HG03457 (cell line): ENCODE measurements around the gene NAT14.
"Not testable (repeated sequence)": the region's sequence is repeated elsewhere in the genome, so short reads cannot be mapped to it uniquely, and the experiment has no call there.

Source experiments
- ATAC-seq: cut with Tn5 transposase; IDR thresholded peaks from one replicate; pipeline ENCODE4 v1.9.1; 2021; ENCODE audit warnings: moderate number of reproducible peaks; ENCODE audit not compliant: unreplicated experiment

NAT14 gene, protein sequence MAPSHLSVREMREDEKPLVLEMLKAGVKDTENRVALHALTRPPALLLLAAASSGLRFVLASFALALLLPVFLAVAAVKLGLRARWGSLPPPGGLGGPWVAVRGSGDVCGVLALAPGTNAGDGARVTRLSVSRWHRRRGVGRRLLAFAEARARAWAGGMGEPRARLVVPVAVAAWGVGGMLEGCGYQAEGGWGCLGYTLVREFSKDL

DNA sequence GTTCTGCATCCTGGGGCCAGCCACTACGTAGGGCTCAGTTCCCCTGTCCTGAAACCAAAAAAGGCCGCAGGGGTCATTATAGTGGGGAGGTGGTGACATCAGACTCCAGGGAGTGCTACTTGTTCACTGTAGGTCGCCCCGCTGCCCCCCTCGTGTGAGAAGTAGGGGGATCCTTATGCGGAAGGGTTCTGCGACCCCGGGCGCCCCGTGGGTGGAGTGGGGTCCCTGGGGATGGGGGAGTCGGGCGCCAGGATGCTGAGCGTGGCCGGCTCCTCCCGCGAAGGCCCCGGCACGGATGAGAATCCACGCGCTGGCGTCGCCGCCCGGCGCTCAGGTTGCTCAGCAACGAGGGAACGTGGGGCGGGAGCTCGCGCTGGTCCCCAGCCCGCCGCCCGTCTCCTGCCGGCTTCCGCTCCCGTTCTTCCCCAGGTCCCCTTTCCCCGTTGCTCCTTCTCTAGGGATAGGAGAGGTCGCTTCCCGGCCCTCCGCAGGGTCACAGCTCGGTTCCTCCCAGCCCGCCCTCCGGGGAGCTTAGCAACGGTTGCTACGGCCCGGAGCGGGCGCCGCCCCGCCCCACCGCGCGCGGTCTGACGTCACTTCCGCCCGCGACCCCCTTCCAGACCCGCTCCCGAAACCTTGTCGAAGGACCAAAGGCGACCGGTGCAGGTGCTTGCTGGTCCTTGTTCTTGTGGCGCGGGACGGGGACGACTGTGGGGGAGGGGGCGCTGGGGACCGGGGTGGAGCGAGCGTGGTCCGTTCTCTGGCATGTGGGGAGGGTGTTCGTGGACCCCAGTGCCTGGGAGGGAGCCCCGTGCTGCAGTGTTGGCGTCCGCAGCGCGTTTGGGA lies at the start of gene NAT14:
Gene NAT14 (plus strand): TSS at position 596 of the 846 bp plus-strand sequence. CDS start 521 bp downstream, outside the sequence.
- ATAC-seq = no peak

DNA sequence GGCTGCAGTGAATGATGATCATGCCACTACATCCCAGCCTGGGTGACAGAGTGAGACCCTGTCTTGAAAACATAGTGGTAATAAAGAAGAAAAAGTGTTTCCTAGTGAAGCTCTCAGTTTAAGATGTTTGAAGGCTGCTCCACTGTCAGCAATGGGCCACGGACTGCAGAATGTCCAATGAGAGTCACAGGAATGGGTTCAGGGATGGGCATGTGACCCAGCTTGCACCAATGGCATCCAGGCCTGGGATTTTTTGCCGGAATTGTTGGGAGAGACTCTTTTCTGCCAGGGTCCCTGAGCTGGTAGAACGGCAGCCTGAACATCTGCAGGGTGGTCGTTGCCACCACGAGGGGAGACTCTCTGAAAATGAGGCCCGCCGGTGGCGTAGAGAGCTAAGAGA lies 48.1 kb upstream of the NAT14 start:
- ATAC-seq = no peak

DNA sequence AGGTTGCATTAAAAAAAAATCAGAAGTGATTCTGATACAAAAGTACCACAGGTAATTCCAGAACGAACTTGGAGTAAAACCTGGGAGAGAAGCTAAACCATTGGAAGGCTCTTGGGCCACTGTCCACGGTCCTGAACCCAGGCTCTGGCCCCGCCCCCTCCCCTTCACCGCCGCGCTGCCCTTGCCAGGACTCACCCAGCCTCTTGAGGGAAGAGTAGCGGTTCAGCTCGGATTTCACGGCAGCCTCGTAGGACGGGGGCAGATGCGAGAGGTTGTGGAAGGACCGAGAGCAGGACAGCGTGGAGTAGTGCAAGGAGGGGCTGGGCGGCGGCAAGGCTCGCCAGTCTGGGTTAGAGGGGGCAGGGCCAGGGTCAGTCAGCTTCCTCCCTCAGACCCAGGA lies 47.6 kb upstream of the NAT14 start:
- ATAC-seq = no peak

DNA sequence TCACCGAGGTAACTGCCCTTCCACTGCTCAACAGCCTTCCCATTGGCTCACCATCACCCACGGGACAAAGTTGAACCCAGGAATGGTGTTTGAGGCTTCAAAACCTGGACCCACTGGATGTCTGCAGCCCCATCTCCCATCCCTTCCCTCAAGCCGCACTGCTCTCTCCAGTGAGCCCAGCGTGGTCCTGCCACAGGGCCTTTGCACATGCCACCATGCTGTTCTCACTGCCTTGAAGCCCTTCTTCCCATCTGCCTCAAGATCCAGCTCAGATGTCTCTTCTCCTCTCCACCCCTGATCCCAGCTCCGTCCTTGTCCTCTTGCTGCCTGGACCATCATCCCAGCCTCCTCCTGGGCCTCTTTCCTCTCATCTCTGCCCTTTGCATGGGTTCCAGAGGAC lies 45.9 kb upstream of the NAT14 start:
- no peak for ATAC-seq

DNA sequence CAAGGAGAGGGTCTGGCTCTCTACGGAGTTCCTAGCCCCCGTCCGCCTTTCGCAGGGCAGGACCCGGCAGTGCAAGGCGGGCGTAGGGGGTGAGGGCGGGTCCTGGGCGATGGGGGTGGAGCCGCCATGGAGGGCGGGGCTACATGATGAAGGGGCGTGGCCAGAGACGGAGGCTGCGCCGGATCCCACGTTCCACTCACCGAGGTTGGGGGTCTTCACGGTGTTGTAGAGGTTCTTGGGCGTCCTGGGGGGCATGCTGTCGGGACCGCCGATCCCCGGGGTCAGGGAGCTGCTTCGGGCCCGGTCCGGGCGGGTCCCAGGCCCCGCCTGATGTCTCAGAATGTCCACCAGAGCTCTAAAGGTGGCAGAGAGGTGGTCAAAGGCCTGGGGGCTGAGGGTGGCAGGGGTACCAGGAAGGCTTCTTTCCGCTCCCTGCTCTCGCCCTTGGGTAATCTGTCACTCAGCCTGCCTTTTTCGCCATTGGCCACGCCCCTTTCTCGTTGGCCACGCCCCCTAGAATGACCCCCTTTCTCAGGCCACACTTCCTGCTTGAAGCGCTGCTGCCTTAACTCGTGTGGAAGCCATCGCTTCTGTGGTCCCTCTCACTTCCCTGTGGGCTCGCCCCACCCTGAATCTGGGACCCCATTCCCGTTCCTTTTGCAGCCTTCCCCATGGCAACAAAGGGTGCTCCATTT lies 44.4 kb upstream of the NAT14 start:
- ATAC-seq = no peak

DNA sequence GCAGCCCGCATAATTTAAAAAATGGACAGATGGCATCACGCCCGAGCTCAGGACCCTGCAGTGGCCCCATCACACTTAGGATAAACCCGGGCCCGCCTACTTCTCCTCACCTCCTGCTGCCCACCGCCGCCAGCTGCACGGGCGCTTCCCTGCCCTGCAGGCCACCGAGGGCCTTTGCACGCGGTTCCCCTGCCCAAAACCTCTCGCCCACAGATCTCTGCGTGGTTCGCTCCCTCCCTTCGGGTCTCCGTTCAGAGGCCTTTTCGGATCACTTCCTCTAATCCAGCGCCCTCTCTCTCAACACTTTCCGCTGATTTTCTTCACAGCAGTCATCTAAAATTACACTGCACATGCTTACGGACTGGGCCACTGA lies 43.7 kb upstream of the NAT14 start:
- ATAC-seq = no peak

DNA sequence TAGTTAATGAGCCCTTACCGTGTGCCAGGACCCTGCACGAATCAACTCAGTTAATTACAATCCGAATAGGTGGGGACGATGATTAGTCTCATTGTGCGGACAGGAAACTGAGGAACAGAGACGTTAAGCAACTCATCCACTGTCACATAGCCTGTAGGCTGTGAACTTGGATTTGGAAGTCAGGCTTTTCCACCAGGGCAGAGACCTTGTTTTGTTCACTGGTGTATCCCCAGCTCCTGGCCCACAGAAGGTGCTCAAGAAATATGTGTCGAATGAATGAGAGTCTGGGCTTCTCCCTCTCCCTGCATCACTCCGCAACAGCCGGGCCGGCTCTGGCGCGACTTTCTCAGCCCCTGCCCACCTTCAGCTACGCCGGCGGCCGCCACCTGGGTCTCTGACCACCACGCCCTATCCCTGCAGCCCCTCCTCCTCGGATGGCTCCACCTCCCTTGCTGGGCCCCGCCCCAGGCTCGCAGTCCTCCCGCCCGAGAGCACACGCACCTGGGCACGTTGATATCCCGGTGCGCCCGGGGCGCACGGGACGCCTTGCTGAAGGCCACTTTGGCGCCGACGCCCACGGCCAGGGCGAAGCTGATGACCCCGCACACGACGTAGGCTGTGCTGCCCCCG lies 43.2 kb upstream of the NAT14 start:
- ATAC-seq = no peak

DNA sequence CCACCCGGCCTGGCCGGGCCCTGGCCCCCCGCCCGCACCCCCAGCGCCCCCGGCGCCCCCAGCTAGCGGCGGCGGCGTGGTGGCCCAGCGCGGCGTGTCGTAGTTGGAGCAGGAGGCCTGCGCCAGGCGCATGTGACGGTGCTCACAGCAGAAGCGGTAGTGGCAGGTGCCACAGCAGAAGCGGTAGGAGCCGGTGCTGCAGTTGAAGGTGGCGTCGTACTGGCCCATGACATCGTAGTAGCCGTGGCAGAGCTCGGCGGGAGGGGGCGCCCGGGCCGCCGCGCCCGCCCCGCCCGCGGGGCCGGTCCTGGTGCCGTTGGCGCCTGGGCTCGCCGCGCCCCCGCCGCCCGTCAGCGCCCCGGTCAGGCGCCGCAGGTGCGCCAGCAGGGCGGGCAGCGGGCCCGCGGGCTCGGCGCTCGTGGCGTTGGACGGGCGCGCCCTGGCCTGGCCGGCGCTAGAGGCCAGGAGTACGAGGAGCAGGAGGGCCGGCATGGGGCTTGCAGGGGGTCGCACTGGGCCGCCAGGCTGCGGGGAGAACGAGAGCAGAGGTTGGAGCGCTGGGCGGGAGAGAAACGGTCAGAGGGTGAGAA lies 42.5 kb upstream of the NAT14 start:
- ATAC-seq = no peak

DNA sequence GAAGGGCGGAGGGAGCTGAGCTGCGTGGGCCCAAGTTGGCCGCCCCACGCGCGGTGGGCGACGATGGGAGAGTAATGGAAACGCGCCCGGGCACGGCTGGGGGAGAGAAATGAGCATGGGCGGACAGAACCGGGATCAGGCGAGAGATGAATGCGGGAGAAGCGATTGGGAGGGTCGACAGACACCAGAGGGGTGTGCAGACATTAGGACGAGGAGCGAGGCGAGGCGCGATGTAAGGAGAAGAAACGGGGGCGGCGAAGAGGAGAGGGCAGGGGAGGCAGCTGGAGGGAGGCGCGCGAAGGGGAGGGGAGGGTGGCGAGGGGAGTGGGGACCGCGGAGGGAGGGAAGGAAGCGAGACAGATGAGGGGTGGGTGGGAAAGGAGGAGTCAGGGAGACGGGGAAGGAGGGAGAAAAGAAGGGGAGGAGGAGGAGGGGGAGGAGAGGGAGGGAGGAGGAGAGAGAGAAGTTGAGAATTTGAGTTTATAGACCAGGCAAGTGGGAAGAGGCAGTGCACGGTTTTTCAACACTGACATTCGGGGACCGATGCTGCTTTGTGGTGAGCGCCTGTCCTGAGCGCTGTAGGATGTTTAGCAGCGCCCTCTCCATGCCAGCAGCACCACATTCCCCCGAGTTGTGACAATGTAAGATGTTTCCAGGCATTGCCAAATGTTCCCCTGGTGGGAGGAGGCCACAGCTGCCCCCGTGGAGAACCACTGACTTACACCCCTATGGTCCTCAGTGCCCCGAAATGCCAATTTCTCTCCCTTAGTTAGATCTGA lies 41.8 kb upstream of the NAT14 start, which contains the start of gene SHISA7:
Gene SHISA7 (minus strand): TSS at position 256 of the 779 bp plus-strand sequence. CDS start 437 bp downstream, outside the sequence.
- no peak for ATAC-seq

DNA sequence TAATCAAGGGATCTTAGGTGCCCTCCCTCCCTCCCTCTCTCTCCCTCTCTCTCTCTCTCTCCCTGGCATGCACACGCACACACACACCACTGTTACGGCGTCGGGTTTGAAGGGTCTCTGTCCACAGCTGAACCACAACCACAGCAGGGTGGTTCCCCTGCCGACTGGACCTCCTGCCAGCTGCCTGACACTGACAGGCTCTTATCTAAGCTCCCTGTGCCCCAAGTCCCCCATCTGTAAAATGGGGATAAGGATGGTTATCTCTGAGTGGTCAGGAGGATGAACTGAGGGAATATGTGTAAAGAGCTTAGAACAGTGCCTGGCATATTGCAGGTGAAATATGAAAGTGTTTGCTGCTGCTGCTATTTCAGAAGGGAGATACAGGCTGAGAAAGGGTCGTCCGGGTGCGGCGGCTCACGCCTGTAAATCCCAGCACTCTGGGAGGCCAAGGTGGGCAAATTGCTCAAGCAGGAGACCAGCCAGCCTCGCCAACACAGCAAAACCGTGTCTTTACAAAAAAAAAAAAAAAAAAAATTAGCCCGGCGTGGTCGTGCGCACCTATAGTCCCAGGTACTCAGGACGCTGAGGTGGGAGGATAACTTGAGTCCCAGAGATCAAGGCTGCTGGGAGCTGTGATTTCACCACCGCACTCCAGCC lies 41.0 kb upstream of the NAT14 start:
- ATAC-seq = no peak

DNA sequence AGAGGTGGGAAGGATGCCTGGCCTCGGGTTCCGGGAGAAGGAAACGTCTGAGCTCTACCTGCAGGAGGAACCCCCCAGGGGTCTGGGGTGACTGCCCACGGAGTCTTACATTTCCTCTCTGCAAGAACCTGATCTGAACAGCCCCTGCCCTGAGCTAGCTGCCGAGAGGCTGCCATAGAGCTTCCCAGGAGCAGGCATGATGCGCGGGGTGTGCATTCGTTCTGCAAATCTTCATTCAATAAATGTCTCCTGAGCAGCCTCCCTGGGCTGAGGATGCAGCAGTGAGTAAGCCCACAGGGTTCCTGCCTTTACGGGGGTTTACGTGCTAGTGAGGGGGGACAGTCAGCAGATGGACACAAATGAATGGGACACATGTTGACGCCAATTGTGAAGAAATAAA lies 40.3 kb upstream of the NAT14 start:
- no peak for ATAC-seq

DNA sequence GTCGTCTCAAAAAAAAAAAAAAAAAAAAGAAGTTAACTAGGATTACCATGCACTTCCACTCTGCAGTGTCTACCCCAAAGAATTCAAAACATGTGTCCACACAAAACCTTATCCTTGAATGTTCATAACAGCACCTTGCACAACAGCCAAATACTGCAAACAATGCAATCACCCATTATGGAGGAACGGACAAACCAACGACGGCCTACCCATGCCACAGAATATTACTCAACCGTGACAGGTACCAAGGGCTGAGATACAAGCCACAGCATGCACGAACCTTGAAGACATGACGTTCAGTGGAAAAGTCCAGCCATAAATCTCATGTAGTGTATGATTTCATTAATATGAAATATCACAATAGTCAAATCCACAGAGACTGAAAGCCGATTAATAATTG lies 38.9 kb upstream of the NAT14 start:
- no peak for ATAC-seq

DNA sequence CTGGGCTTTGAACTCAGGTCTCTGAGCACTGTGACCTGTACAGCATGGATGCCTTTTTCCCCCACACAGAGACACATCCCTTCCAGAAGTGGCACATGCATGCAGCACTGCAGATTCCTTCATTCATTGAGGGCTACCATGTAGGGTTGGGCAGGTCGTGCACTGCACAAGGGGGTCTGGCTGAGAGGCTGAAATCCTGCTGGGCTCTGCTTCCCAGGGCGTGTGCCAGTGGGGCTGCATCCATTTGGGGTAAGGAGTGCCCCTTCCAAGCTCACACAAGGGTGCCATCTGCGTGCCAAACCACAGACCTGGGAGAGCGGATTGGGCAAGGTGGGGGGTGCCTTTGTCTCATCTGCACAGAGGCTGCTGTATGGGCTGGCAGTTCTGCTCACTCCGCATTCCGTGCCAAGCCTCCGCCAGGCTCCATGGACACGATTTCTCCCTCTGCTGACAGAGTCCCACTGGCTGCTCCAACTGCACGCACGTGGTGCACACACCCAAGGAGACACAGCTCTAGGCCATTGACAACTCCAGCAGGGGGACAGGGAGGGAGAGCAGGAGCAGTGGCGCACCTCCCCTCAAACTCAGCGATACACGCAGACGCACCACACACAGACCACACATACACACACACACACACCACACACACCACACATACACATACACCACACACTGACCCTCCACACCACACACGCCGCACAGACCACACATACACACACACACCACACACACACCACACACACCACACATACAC lies 37.4 kb upstream of the NAT14 start:
- ATAC-seq = no peak

DNA sequence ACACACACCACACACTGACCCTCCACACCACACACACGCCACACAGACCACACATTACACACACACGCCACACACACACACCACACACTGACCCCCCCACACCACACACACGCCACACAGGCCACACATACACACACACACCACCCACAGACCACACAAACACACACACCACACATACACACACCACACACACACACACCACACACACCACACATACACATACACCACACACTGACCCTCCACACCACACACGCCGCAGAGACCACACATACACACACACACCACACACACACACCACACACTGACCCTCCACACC lies 36.9 kb upstream of the NAT14 start:
- not testable (repeated sequence) for ATAC-seq

DNA sequence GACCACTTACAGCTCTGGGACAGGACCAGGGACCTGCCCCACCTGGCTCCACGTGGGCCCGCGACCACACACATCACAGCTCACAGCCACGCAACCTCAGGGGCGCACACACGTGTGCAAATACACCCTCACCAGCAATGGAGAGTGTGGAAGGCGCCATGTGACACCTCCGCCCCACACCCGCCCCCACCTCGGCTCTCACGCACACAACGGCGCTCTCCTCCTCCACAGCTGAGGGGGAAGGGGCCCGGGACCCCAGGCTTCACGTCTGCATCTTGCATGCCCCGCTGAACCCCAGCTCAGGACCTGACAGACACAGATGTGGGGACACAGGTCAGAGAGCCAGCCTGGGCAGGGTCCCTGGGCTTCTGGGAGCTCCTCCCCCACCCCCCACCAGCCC lies 35.5 kb upstream of the NAT14 start:
- no peak for ATAC-seq

DNA sequence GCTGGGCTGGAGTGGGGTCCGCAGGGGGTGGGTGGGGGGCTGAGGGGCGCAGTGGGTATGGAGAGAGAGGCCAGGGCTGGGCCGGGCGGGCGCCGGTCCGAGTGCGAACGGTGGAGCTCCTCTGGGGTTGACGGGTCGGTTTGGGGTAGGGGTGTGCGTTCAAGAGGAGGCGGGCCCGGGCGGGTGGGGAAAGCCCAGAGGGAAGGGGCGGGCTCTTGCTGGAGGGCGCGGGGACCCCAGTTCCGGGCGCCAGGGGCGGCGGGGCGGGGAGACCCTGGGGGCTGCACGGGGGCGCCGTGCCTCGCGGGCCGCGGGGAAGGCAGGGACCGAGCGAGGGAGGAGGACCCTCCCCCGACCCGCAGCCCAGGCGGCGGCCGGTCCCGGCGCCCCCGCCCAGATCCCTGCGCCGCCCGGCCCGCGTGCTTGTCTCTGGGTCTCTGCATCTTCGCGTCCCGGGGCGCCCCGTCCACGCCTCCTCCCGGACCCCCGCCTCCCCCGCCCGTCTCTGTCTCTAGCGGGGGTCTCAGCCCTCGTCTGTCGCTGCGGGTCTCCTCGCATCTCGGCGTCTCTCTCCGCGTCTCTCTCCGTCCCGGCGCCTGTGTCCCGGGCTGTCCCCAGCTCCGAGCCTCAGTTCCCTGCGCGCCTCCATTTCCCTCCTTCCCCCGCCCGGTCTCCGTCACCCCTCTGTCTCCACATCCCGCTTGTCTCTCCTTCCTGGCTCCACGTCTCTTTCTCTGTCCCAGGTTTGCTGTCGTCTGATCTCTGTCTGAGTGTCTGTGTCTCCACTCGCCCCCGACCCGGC lies 33.6 kb upstream of the NAT14 start:
- no peak for ATAC-seq

DNA sequence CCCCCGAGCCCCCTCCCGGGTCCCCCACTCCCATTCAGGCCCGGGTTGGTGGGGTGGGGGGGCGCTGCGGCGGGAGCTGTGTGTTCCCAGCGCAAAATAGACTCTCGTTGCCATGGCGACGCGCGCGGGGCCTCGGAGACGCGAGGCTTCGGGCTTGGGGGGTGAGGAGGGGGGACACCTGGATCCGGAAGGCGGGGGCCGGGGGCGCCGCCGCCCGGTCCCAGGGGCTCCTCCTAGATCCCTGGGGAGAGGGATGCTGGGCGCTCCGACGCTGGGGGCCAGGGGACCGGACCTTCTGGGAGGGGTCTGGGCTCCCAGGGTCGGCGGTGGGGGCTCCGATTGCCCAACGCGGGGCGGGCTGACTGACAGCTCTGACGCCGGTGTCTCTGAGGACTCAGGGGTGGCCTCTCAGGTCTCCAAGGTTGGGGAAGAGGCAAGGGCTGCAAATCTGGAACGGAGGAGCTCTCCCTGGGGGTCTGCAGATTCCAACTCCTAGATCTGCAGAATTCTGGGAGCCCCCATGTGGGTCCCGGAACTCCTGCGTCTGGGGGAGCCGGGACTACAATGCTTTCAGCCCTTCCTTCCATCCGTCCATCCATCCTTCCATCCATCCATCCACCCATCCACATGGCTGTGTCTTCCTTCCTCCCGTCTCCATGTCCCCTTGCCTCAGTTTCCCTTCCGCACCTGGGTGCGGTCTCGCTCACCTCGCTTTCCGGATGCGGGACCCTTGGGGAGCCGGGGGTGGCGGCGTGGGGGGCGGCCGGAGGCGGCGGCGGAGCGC lies 32.8 kb upstream of the NAT14 start:
- no peak for ATAC-seq
